Endodermal cell (in vitro differentiated cells): ENCODE results near the gene TUBB3. TPM values are rescaled to one million over a fixed set of nuclear protein-coding genes. Genes with fewer than 3 reads are reported as not detected.

Source experiments
- DNase-seq: peaks from one replicate; pipeline ENCODE4 v3.0.0-alpha.2; 2017
- H3K27ac ChIP-seq: 2 replicates; pipeline ENCODE4 v1.5.1; 2013; ENCODE audit warnings: mild to moderate bottlenecking, low read depth, low read length, moderate library complexity
- H3K27me3 ChIP-seq: 2 replicates; pipeline ENCODE4 v1.6.1; 2013; ENCODE audit warnings: mild to moderate bottlenecking, low read length, moderate library complexity; ENCODE audit not compliant: insufficient read depth, control insufficient read depth, poor library complexity, severe bottlenecking
- H3K36me3 ChIP-seq: 2 replicates; pipeline ENCODE4 v1.7.0; 2013; ENCODE audit warnings: mild to moderate bottlenecking, low read length, moderate library complexity; ENCODE audit not compliant: control insufficient read depth, insufficient read depth
- H3K4me1 ChIP-seq: one replicate; pipeline ENCODE4 v1.7.0; 2013; ENCODE audit warnings: low read length; ENCODE audit not compliant: control insufficient read depth, insufficient read depth
- H3K4me3 ChIP-seq: 2 replicates; pipeline ENCODE4 v1.5.1; 2013; ENCODE audit warnings: mild to moderate bottlenecking, low read length, moderate library complexity
- H3K9ac ChIP-seq: 2 replicates; pipeline ENCODE4 v1.6.1; 2013; ENCODE audit warnings: mild to moderate bottlenecking, low read length, moderate library complexity; ENCODE audit not compliant: poor library complexity, severe bottlenecking; ENCODE audit errors: extremely low read depth
- H3K9me3 ChIP-seq: 2 replicates; pipeline ENCODE4 v1.6.1; 2013; ENCODE audit warnings: mild to moderate bottlenecking, low read length, moderate library complexity; ENCODE audit not compliant: control insufficient read depth
- H3K27ac Mint-ChIP-seq: 2 replicates; pipeline ENCODE4 v1.8.0; 2020; ENCODE audit warnings: mixed read lengths
- H3K27me3 Mint-ChIP-seq: 2 replicates; pipeline ENCODE4 v1.8.0; 2021; ENCODE audit warnings: mild to moderate bottlenecking, mixed read lengths; ENCODE audit not compliant: insufficient read depth
- H3K36me3 Mint-ChIP-seq: 2 replicates; pipeline ENCODE4 v1.8.0; 2020; ENCODE audit warnings: low read depth, mixed read lengths
- H3K4me1 Mint-ChIP-seq: 2 replicates; pipeline ENCODE4 v1.8.0; 2020; ENCODE audit warnings: mixed read lengths
- H3K4me3 Mint-ChIP-seq: 2 replicates; pipeline ENCODE4 v1.8.0; 2020; ENCODE audit warnings: mild to moderate bottlenecking, moderate library complexity, mixed read lengths
- H3K9me3 Mint-ChIP-seq: 2 replicates; pipeline ENCODE4 v1.8.0; 2020; ENCODE audit warnings: mild to moderate bottlenecking, mixed read lengths
- CTCF ChIP-seq: fragments of 200-600 bp; sonication (generic); conservative IDR thresholded peaks from 2 replicates; pipeline ENCODE4 v1.5.0; 2021; ENCODE audit warnings: antibody characterized with exemption, mild to moderate bottlenecking
- WGBS, 2 experiments: methylation state at CpG; one replicate each; pipeline versions ENCODE4 v1.1.5 to v1.1.7; 2013; ENCODE audit warnings: missing lambda C conversion rate in 2 of 2, mixed read lengths in 1 of 2; ENCODE audit not compliant: insufficient coverage in 1 of 2, insufficient read length in 1 of 2; 5-methylcytosine and 5-hydroxymethylcytosine counted together
- total RNA-seq, 2 donors: library from RNA; stranded (reverse); fragmentation: NEBNext Ultra II Directional in 1 of 2; extraction: Animal tissue kit (Norgen Biotek cat#: 25700) in 1 of 2; gene quantifications; 2 replicates in 1 of 2; 3 replicates in 1 of 2; pipeline ENCODE4 v1.2.1, GENCODE V29; 2021

The TUBB3 gene
- total RNA-seq, 2 donors from 2014 or later, result 109 to 140 TPM

GRCh38 chr16:89905511-89906139 lies 17.5 kb upstream of the TUBB3 start:
- H3K4me3 ChIP-seq, result no peak overlapping the region
- no peaks in the 10 kb centered on the region for H3K4me1 ChIP-seq
- no peak for TF ChIP-seq CTCF
- Mint-ChIP-seq H3K27ac (no peak overlapping the region), H3K9me3 (peaks cover 21% of the 10 kb centered on the region), H3K36me3 (peaks cover 61% of the 10 kb centered on the region), H3K4me1 (peaks cover 2% of the 10 kb centered on the region), H3K27me3 (no peaks in the 10 kb centered on the region), H3K4me3 (no peak overlapping the region)
- DNase-seq, result no peak
- no peaks in the 10 kb centered on the region for H3K27me3 ChIP-seq
- WGBS, 2 experiments, result 95 to 96% methylated on average over 16 to 23 of the region's 23 CpGs
- peaks cover 62% of the 10 kb centered on the region for H3K36me3 ChIP-seq
- H3K27ac ChIP-seq, result no peak overlapping the region
- H3K9ac ChIP-seq, result no peak overlapping the region
- H3K9me3 ChIP-seq, result peaks cover 15% of the 10 kb centered on the region

- peaks cover 21% of the 10 kb centered on the region for H3K9me3 Mint-ChIP-seq
- peaks cover 58% of the 10 kb centered on the region for H3K36me3 Mint-ChIP-seq
- peaks cover 2% of the 10 kb centered on the region for H3K4me1 Mint-ChIP-seq
- 96 to 97% methylated on average over 28 to 40 of the region's 40 CpGs for WGBS, 2 experiments
- H3K4me3 Mint-ChIP-seq, result no peak overlapping the region
- H3K27ac ChIP-seq, result no peak overlapping the region
- no peak overlapping the region for H3K9ac ChIP-seq
- H3K4me3 ChIP-seq, result no peak overlapping the region
- H3K27me3 Mint-ChIP-seq, result no peaks in the 10 kb centered on the region
- peaks cover 65% of the 10 kb centered on the region for H3K36me3 ChIP-seq
- no peak for DNase-seq
- peaks cover 15% of the 10 kb centered on the region for H3K9me3 ChIP-seq
- H3K27me3 ChIP-seq, result no peaks in the 10 kb centered on the region
- H3K4me1 ChIP-seq, result no peaks in the 10 kb centered on the region
- TF ChIP-seq CTCF, result no peak
- H3K27ac Mint-ChIP-seq, result no peak overlapping the region
These were observed 16.8 kb upstream of the TUBB3 start for GRCh38 chr16:89906140-89907025.

- DNase-seq, result no peak
- peaks cover 15% of the 10 kb centered on the region for H3K9me3 ChIP-seq
- no peaks in the 10 kb centered on the region for H3K27me3 ChIP-seq
- no peak overlapping the region for H3K9ac ChIP-seq
- no peaks in the 10 kb centered on the region for H3K4me1 ChIP-seq
- no peak overlapping the region for H3K4me3 ChIP-seq
- H3K27ac ChIP-seq, result no peak overlapping the region
- no peak for TF ChIP-seq CTCF
- H3K27me3 Mint-ChIP-seq, result no peaks in the 10 kb centered on the region
- peaks cover 67% of the 10 kb centered on the region for H3K36me3 ChIP-seq
- no peak overlapping the region for H3K27ac Mint-ChIP-seq
- H3K36me3 Mint-ChIP-seq, result peaks cover 60% of the 10 kb centered on the region
- WGBS, 2 experiments, result 96 to 97% methylated on average over 7 to 8 of the region's 13 CpGs
- peaks cover 21% of the 10 kb centered on the region for H3K9me3 Mint-ChIP-seq
- H3K4me3 Mint-ChIP-seq, result no peak overlapping the region
- peaks cover 2% of the 10 kb centered on the region for H3K4me1 Mint-ChIP-seq
These were observed 15.9 kb upstream of the TUBB3 start for GRCh38 chr16:89907055-89907814.
